ENCODE measurements around the gene LSM7. TPM values are rescaled to one million over a fixed set of nuclear protein-coding genes. Genes with fewer than 3 reads are reported as not detected.

Gene LSM7
- total RNA-seq, 4 donors from 2014 or later: 57.2 to 140 (median 94.9) TPM

GRCh38 chr19:2296141-2296540, 32.2 kb downstream of the LSM7 start:
- TF ChIP-seq CTCF (IDR thresholded peaks at IDR 0.05): no peak
- no peak overlapping the region for H3K4me3 ChIP-seq (ENCODE audit: low read depth, poor library complexity, severe bottlenecking)
- no peak for DNase-seq (ENCODE audit: low spot score in 2 of 2)
- WGBS, 2 donors: 90 to 94% methylated on average over 16 of the region's 16 CpGs
- intact Hi-C loops (cut with DNase I; ENCODE audit: low total_unique reads): no loop called here

GRCh38 chr19:2294687-2295335, 33.6 kb downstream of the LSM7 start:
- no peak for TF ChIP-seq POLR2A (IDR thresholded peaks at IDR 0.05)
- no peak for TF ChIP-seq CTCF (IDR thresholded peaks at IDR 0.05)
- intact Hi-C loops (cut with DNase I; ENCODE audit: low total_unique reads): no loop called here
- WGBS, 2 donors: 31 to 46% methylated on average over 26 of the region's 26 CpGs
- DNase-seq (ENCODE audit: low spot score in 2 of 2): peak in 1 of 2 donors; percentile 45
- no peak overlapping the region for H3K4me3 ChIP-seq (ENCODE audit: low read depth, poor library complexity, severe bottlenecking)

GRCh38 chr19:2291185-2291751, 37.1 kb downstream of the LSM7 start:
- no peak for TF ChIP-seq CTCF (IDR thresholded peaks at IDR 0.05)
- TF ChIP-seq POLR2A (IDR thresholded peaks at IDR 0.05): no peak
- intact Hi-C loops (cut with DNase I; ENCODE audit: low total_unique reads): no loop called here
- no peak for DNase-seq (ENCODE audit: low spot score in 2 of 2)
- H3K4me3 ChIP-seq (ENCODE audit: low read depth, poor library complexity, severe bottlenecking): no peak overlapping the region
- 18 to 46% methylated on average over 34 to 46 of the region's 67 CpGs for WGBS, 2 donors

GRCh38 chr19:2290441-2291184, 37.8 kb downstream of the LSM7 start:
- TF ChIP-seq POLR2A (IDR thresholded peaks at IDR 0.05) (no peak), CTCF (IDR thresholded peaks at IDR 0.05) (no peak)
- peak overlapping the region; percentile 22 for H3K4me3 ChIP-seq (ENCODE audit: low read depth, poor library complexity, severe bottlenecking)
- 6 to 19% methylated on average over 21 to 65 of the region's 82 CpGs for WGBS, 2 donors
- DNase-seq (ENCODE audit: low spot score in 2 of 2): no peak
- intact Hi-C loops (cut with DNase I; ENCODE audit: low total_unique reads): no loop called here

GRCh38 chr19:2289714-2290435, 38.5 kb downstream of the LSM7 start:
- DNase-seq (ENCODE audit: low spot score in 2 of 2): no peak
- no peak for TF ChIP-seq CTCF (IDR thresholded peaks at IDR 0.05)
- no peak for TF ChIP-seq POLR2A (IDR thresholded peaks at IDR 0.05)
- WGBS, 2 donors: 1 to 4% methylated on average over 18 to 57 of the region's 74 CpGs
- intact Hi-C loops (cut with DNase I; ENCODE audit: low total_unique reads): no loop called here
- H3K4me3 ChIP-seq (ENCODE audit: low read depth, poor library complexity, severe bottlenecking): peak overlapping the region; percentile 22

All from lower leg skin (tissue), 4 donors.